Measurements from ENCODE around the gene SYT8. TPM values are rescaled to one million over a fixed set of nuclear protein-coding genes. Genes with fewer than 3 reads are reported as not detected.

The SYT8 gene
- total and polyA plus RNA-seq, 2 experiments from 2014 or later: not detected

- Histone ChIP-seq H3K4me3 (no peak overlapping the region), H3K9me2 (ENCODE audit: insufficient read depth) (no peaks in the 10 kb centered on the region), H3K4me1 (ENCODE audit: insufficient read depth) (no peaks in the 10 kb centered on the region), H3K4me2 (no peak overlapping the region), H2AFZ (no peak overlapping the region), H3K27me3 (ENCODE audit: insufficient read depth) (no peaks in the 10 kb centered on the region), H3K79me2 (replicated peaks; ENCODE audit: insufficient read depth) (no peaks in the 10 kb centered on the region), H3K36me3 (ENCODE audit: insufficient read depth) (no peaks in the 10 kb centered on the region), H3K27ac (ENCODE audit: low read depth) (no peak overlapping the region), H3F3A (replicated peaks; ENCODE audit: low read depth) (no peaks in the 10 kb centered on the region), H4K20me1 (replicated peaks; ENCODE audit: insufficient read depth) (no peaks in the 10 kb centered on the region)
- Mint-ChIP-seq H3K9me3 (peaks cover 4% of the 10 kb centered on the region; the same call in 2 of the 3 replicates), H3K27ac (no peak overlapping the region), H3K4me3 (no peak overlapping the region), H3K36me3 (ENCODE audit: low read depth) (no peaks in the 10 kb centered on the region), H3K4me1 (no peaks in the 10 kb centered on the region), H3K27me3 (ENCODE audit: insufficient read depth, low read depth, poor library complexity) (peaks cover 8% of the 10 kb centered on the region)
- no peak for TF ChIP-seq ZNF114 (CRISPR knock-in tag; IDR thresholded peaks at IDR 0.05)
- TF ChIP-seq NANOG (IDR thresholded peaks at IDR 0.05; ENCODE audit: borderline replicate concordance): no peak
- TF ChIP-seq EZH2 (IDR thresholded peaks at IDR 0.05; ENCODE audit: low read depth, unreplicated experiment): no peak
- no peak for TF ChIP-seq CREB1 (CRISPR knock-in tag; IDR thresholded peaks at IDR 0.05; ENCODE audit: low read depth)
- TF ChIP-seq REST (IDR thresholded peaks at IDR 0.05; ENCODE audit: unreplicated experiment): no peak
- no peak for TF ChIP-seq ZNF331 (CRISPR knock-in tag; IDR thresholded peaks at IDR 0.05; ENCODE audit: low read depth)
- no peak for TF ChIP-seq POLR2AphosphoS5 (IDR thresholded peaks at IDR 0.05; ENCODE audit: low read depth)
- TF ChIP-seq CTCF (conservative IDR thresholded peaks at IDR 0.05; ENCODE audit: low read depth in 2 of 2): no peak
- no peak for TF ChIP-seq JUNB (IDR thresholded peaks at IDR 0.05; ENCODE audit: unreplicated experiment)
- TF ChIP-seq ETS1 (IDR thresholded peaks at IDR 0.05): no peak
- TF ChIP-seq ZNF462 (CRISPR knock-in tag; IDR thresholded peaks at IDR 0.05): no peak
- TF ChIP-seq STAT1 (IDR thresholded peaks at IDR 0.05; ENCODE audit: unreplicated experiment): no peak
- TF ChIP-seq EZH2phosphoT487 (IDR thresholded peaks at IDR 0.05; ENCODE audit: unreplicated experiment): no peak
- no peak for DNase-seq (ENCODE audit: low spot score)
- no peak for ATAC-seq
Measured at GRCh38 chr11:1822648-1823375, 12.0 kb upstream of the SYT8 start.

All from GM23338 (cell line).